ENCODE results near the gene TMEM59L. TPM values are rescaled to one million over a fixed set of nuclear protein-coding genes. Genes with fewer than 3 reads are reported as not detected.

Gene TMEM59L
- total RNA-seq, 1 donor from 2014 or later: 0.23 TPM

- no peak for TF ChIP-seq CTCF (conservative IDR thresholded peaks at IDR 0.05; ENCODE audit: low read depth, low read length)
- no peak overlapping the region for H3K4me3 ChIP-seq (ENCODE audit: low read depth, low read length)
- no peak for DNase-seq (ENCODE audit: low read depth)
These were observed 7.6 kb downstream of the TMEM59L start for GRCh38 chr19:18620311-18620710.

GRCh38 chr19:18620902-18621301 lies 8.2 kb downstream of the TMEM59L start:
- DNase-seq (ENCODE audit: low read depth): no peak
- TF ChIP-seq CTCF (conservative IDR thresholded peaks at IDR 0.05; ENCODE audit: low read depth, low read length): no peak
- H3K4me3 ChIP-seq (ENCODE audit: low read depth, low read length): no peak overlapping the region

- TF ChIP-seq CTCF (conservative IDR thresholded peaks at IDR 0.05; ENCODE audit: low read depth, low read length): no peak
- DNase-seq (ENCODE audit: low read depth): no peak
- no peak overlapping the region for H3K4me3 ChIP-seq (ENCODE audit: low read depth, low read length)
These were observed 14.2 kb downstream of the TMEM59L start for GRCh38 chr19:18626906-18627305.

- DNase-seq (ENCODE audit: low read depth): no peak
- no peak overlapping the region for H3K4me3 ChIP-seq (ENCODE audit: low read depth, low read length)
- TF ChIP-seq CTCF (conservative IDR thresholded peaks at IDR 0.05; ENCODE audit: low read depth, low read length): no peak
These were observed 16.8 kb downstream of the TMEM59L start for GRCh38 chr19:18629166-18630088.

DNA sequence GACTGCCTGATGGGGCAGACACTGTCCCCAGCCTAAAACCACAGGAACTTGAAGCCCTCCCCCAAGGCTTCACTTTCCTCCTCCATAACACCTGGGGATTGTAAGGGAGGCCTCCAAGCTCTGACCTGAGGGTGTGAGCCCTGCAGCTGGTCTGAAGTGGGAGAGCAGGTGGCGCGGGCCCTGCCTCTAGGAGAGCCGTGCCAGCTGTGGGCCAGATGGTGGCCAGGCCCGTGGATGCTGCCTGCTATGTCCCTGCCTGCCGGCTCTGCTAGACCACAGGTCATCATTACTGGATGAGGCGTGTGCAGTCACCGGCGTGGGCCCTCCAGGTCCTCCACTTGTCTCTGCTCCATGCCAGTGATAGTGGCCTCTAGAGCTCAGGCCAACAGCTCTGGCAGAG lies 20.7 kb downstream of the TMEM59L start:
- no peak for TF ChIP-seq CTCF (conservative IDR thresholded peaks at IDR 0.05; ENCODE audit: low read depth, low read length)
- no peak overlapping the region for H3K4me3 ChIP-seq (ENCODE audit: low read depth, low read length)
- DNase-seq (ENCODE audit: low read depth): no peak

- H3K4me3 ChIP-seq (ENCODE audit: low read depth, low read length): no peak overlapping the region
- DNase-seq (ENCODE audit: low read depth): no peak
- no peak for TF ChIP-seq CTCF (conservative IDR thresholded peaks at IDR 0.05; ENCODE audit: low read depth, low read length)
These were observed 22.1 kb downstream of the TMEM59L start for GRCh38 chr19:18634612-18635297.
